ENCODE data around the gene METTL15. TPM values are rescaled to one million over a fixed set of nuclear protein-coding genes. Genes with fewer than 3 reads are reported as not detected.

The METTL15 gene
- total RNA-seq, 1 experiment from 2014 or later, result 9.1 TPM

DNA sequence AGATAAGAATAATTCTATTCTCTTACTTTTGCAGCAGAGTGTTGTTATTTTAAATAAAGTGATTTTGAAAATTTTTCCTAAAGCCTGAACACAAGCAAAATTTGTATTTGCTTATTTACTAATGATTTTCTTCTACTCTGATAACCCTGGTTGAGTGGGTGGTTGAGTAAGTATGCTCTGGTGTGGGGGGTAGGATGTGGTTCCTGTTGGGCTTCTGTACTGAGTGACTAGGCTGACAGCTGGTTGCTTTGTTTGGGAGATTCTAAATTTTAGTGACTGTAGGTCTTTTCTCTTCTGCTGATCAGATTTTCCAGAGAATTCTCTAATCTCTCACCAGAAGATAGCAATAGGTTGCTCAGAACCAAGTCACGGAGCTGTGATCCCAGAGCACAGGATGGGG lies 61.6 kb downstream of the METTL15 start:
- H3K4me2 ChIP-seq (ENCODE audit: insufficient read depth, insufficient read length, low read length), result no peak overlapping the region
- no peak overlapping the region for H3K4ac ChIP-seq (ENCODE audit: low read depth, low read length)
- no peaks in the 10 kb centered on the region for H3K4me1 ChIP-seq (ENCODE audit: insufficient read depth, low read length)
- Mint-ChIP-seq H3K27me3 (ENCODE audit: low read depth) (no peaks in the 10 kb centered on the region), H3K4me1 (peaks cover 2 to 5% of the 10 kb centered on the region in 2 experiments; a peak in 1 of 4 replicates), H3K27ac (peak overlapping the region in 2 of 3 experiments; percentile 35 to 65; a peak in 1 of 7 replicates), H3K36me3 (ENCODE audit: insufficient read depth in 1 of 3, low read depth in 3 of 3) (peaks cover 10 to 15% (median 13%) of the 10 kb centered on the region in 3 experiments), H3K9me3 (peaks cover 0 to 6% of the 10 kb centered on the region in 2 experiments; a peak in 3 of 5 replicates), H3K4me3 (no peak overlapping the region)
- no peak overlapping the region for H3K23ac ChIP-seq (ENCODE audit: insufficient read length, low read depth, low read length)
- no peak overlapping the region for H2BK20ac ChIP-seq (ENCODE audit: low read depth, low read length, poor library complexity, severe bottlenecking)
- no peaks in the 10 kb centered on the region for H3K9me3 ChIP-seq (ENCODE audit: control insufficient read depth, low read depth, low read length)
- no peaks in the 10 kb centered on the region for H3K23me2 ChIP-seq (ENCODE audit: insufficient read length, low read depth, low read length, poor library complexity, severe bottlenecking)
- no peak overlapping the region for H4K91ac ChIP-seq (ENCODE audit: insufficient read length, low read depth, low read length)
- no peak overlapping the region for H2BK5ac ChIP-seq (ENCODE audit: insufficient read length, low read length)
- DNase-seq, result no peak
- H3K18ac ChIP-seq (ENCODE audit: insufficient read length, low read depth, low read length), result no peak overlapping the region
- H3K14ac ChIP-seq (ENCODE audit: insufficient read depth, low read length), result no peak overlapping the region; the same call in 1 of the 2 replicates
- H2BK120ac ChIP-seq (ENCODE audit: low read depth, low read length, poor library complexity, severe bottlenecking), result no peak overlapping the region
- no peak overlapping the region for H2BK12ac ChIP-seq (ENCODE audit: insufficient read length, low read depth, low read length)
- no peak overlapping the region for H3K27ac ChIP-seq (ENCODE audit: insufficient read length, low read depth, low read length)
- H3K56ac ChIP-seq (ENCODE audit: insufficient read length, low read depth, low read length), result no peak overlapping the region
- H2AFZ ChIP-seq (ENCODE audit: low read length), result no peak overlapping the region
- WGBS (ENCODE audit: extremely low coverage, insufficient read length, low lambda C conversion rate), result no CpG with 5 or more reads among the region's 1 CpG
- no peaks in the 10 kb centered on the region for H3K27me3 ChIP-seq (ENCODE audit: insufficient read depth, low read length)
- H2BK15ac ChIP-seq (ENCODE audit: low read depth, low read length), result no peak overlapping the region
- no peaks in the 10 kb centered on the region for H3K79me1 ChIP-seq (ENCODE audit: insufficient read depth, low read depth, low read length, poor library complexity, severe bottlenecking)
- H4K20me1 ChIP-seq (ENCODE audit: control insufficient read depth, insufficient read depth, insufficient read length), result no peaks in the 10 kb centered on the region
- H3K79me2 ChIP-seq (ENCODE audit: insufficient read depth, low read length), result no peaks in the 10 kb centered on the region; the same call in 1 of the 2 replicates
- H2AK5ac ChIP-seq (ENCODE audit: insufficient read length, low read length), result no peak overlapping the region
- no peak overlapping the region for H4K8ac ChIP-seq (replicated peaks; ENCODE audit: insufficient read length, low read depth, low read length)
- H4K5ac ChIP-seq (ENCODE audit: insufficient read length, low read depth, low read length), result no peak overlapping the region
- TF ChIP-seq CTCF (conservative IDR thresholded peaks at IDR 0.05), result no peak
- no peak overlapping the region for H3K9ac ChIP-seq (ENCODE audit: extremely low read depth, insufficient read length, low read length)
- no peak overlapping the region for H3T11ph ChIP-seq (ENCODE audit: low read length)
